Stimulated activated naive CD8-positive, alpha-beta T cell treated with anti-CD3 and anti-CD28 coated beads, Interleukin-15, amount 100 ng/mL, for 72 hours (primary cell): ENCODE data around the gene FIGLA.

Experiments used
- ATAC-seq: fragments of 150-1000 bp; cut with Tn5 transposase; 2 replicates; pipeline ENCODE4 v1.10.0; 2021; ENCODE audit warnings: mild to moderate bottlenecking, moderate library complexity
- DNase-seq, 2 donors: peaks; one replicate each; pipeline ENCODE4 v3.0.0; 2021 to 2022
- H3K27ac Mint-ChIP-seq, 2 donors: one replicate each; pipeline ENCODE4 v1.8.0; 2022; ENCODE audit warnings: mild to moderate bottlenecking in 2 of 2, mixed read lengths in 2 of 2, moderate library complexity in 2 of 2
- H3K27me3 Mint-ChIP-seq: one replicate; pipeline ENCODE4 v1.8.0; 2022; ENCODE audit warnings: mixed read lengths
- H3K4me1 Mint-ChIP-seq: one replicate; pipeline ENCODE4 v1.8.0; 2022; ENCODE audit warnings: mild to moderate bottlenecking, mixed read lengths
- H3K4me3 Mint-ChIP-seq, 2 donors: one replicate each; pipeline ENCODE4 v1.8.0; 2022; ENCODE audit warnings: mild to moderate bottlenecking in 2 of 2, mixed read lengths in 2 of 2, moderate library complexity in 1 of 2
- H3K9me3 Mint-ChIP-seq, 2 donors: one replicate each; pipeline ENCODE4 v1.8.0; 2022; ENCODE audit warnings: mixed read lengths in 2 of 2

The FIGLA gene

DNA sequence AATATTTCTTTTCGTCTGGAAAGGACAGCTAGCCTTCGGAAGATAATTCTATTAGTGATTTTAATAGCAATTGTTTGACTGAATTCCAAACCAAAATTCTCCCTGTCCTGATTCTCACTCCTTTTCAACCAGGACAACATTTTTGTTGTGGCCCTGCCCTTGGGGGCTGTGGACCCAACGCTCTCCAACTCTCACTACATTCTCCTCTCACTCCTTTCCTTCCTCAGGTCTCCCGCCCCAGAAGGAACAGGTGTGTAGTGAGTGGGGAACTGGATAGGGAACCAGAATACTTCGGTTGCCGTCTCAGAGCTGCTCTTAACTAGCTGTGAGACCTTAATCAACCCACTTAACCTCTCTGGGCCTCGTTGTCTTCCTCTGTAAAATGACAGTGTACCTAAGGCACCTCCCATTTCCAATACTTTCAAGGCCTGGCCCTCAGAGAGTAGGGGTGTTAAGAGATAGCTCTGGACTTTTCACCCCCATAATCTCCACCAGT is 21.8 kb downstream of the FIGLA start:
- Mint-ChIP-seq H3K4me3 (peak overlapping the region; percentile 54 to 78), H3K9me3 (peaks cover 0 to 4% of the 10 kb centered on the region in 2 donors), H3K27me3 (peaks cover 39% of the 10 kb centered on the region), H3K4me1 (peaks cover 20% of the 10 kb centered on the region), H3K27ac (peak overlapping the region in 1 of 2 donors; percentile 57)
- ATAC-seq (no peak), DNase-seq (no peak)

DNA sequence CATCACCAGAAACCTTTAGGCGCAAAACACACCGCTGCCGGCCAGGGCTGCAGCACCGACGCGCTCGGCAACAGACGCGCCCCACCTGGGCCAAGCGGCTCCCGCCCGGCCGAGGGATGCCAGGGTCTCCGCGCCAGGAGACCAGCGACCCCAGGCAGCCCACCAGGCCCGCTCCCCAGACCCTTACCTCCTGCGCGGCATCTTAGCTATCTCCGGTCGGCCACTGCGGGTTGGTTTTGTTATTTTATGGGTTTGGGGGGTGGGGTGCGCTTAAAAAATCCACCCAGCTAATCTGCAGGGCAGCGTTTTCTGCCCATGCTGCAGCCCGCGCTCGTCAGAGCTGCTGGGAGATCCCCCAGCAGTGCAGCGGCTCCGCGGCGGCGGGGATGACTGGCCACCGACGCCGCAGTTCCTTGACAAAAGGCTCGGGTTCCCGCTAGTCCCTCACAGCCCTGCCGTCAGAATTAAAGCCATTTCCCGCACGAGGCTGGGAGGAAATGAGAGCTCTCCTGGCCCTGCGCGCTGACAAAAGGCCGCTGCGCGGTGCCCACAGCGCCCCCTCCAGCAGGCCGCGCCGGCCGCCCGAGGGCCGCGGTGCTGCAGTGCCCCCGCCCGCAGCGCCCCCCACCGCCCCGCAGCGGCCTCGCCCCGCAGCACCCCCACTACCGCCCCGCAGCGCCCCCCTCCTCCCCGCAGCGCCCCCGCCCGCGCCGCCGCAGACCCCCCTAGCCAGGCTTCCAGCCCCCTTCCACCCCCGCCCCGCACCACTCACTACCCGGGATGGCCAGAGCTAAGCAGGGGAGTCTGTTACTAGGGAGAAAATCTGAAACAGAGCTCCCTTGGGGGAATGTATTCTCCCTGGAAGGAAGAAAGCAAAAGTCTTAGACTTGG is 22.5 kb downstream of the FIGLA start, which contains the start of gene ADD2:
Gene ADD2 (minus strand): TSS at position 502 of the 891 bp plus-strand sequence. CDS start 61,792 bp downstream, outside the sequence.
- Mint-ChIP-seq H3K27me3 (peaks cover 32% of the 10 kb centered on the region), H3K4me1 (peaks cover 17% of the 10 kb centered on the region), H3K4me3 (peak within 1 kb of the TSS; percentile 95 to 96), H3K9me3 (no peaks in the 10 kb centered on the region), H3K27ac (peak within 1 kb of the TSS; percentile 67 to 98)
- DNase-seq (peak; percentile 55 to 76), ATAC-seq (peak; percentile 90)

DNA sequence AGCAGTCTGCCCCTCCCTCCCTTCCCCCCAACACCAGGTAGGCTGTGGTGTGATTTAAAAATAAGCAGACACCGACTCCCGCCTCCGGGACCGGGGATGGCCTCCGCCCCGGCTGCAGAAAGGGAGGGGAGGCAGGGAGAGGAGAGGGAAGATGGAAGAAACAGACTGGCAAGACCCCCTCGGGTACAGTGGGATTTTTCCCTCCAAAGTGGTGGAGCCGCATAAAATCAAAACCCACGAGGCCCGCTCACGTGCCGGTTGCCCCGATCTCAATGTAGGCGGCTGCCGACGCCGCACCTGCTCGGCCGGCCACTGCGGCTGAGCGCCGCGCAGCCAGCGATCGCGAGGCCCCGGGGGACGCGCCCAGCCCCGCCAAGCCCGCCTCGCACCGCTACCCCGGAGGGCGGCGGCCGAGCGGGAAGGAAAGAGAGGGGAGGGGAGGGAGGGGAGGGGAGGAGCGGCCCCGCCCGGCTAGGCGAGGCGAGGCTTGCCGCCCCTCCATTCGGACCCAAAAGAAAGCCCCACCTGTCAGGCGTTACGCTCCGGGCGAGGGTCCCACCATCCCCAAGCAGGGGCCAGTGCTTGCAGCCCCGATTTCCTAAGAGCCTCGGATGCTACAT is 23.3 kb downstream of the FIGLA start:
- DNase-seq = peak in 1 of 2 donors; percentile 19
- H3K9me3 Mint-ChIP-seq = no peaks in the 10 kb centered on the region
- ATAC-seq = peak; percentile 44
- H3K4me1 Mint-ChIP-seq = peaks cover 17% of the 10 kb centered on the region
- peaks cover 29% of the 10 kb centered on the region for H3K27me3 Mint-ChIP-seq
- H3K4me3 Mint-ChIP-seq = peak overlapping the region; percentile 95 to 96
- H3K27ac Mint-ChIP-seq = peak overlapping the region; percentile 67 to 86

DNA sequence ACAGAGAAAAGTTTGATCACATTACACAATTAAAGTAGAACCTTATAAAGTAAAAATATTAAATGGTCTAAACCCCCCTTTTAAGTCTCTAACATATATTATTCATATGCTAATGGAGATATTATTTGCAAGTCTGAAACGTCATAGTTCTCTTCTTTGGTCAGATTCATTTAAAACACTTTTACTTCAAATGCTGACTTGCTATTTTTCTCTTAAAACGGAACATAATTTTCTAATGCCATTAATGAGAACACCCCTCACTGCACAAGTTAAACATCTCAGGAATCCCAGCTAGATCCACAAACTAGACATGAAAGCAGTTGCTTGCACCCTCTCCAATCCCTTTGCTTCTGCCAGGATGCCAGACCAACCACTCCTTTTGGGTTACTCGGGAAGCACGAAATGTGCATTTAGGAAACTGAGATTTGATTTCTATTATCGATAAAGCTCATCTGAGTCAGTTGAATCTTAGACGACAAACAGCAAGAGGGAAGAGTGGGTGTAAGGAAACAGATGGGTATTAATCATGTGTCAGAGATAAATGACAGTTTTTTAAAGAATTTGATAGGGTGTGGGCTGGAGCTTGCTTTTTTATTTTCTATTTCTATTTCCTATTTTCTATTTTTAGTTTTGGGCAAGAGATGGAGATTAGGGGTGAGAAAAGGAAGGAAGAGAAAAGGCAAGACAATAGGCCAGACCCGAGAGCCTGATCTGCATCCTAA is 23.9 kb downstream of the FIGLA start:
- ATAC-seq (no peak), DNase-seq (no peak)
- Mint-ChIP-seq H3K4me1 (peaks cover 17% of the 10 kb centered on the region), H3K27ac (peak overlapping the region; percentile 66 to 86), H3K4me3 (peak overlapping the region; percentile 87 to 92), H3K9me3 (no peaks in the 10 kb centered on the region), H3K27me3 (peaks cover 29% of the 10 kb centered on the region)

DNA sequence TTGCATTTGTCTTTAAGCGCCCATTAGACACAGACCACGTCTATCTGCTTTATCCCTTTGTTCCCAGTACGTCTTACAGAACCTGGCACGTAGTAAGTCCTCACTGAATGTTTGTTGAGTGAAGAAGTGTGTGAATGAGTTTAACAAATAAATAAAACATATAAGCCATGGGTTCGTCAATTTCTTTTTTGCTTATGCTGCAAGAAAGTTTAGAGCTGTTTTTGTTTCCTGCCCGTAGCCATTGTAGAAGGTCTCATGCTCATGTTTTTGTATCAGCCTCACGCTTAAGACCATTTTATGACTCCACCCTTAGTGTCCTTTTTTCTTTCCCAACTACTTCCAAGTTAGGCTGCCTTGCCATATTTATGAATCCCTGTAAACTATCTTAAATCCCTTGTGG is 24.9 kb downstream of the FIGLA start:
- Mint-ChIP-seq H3K27me3 (peaks cover 29% of the 10 kb centered on the region), H3K4me1 (peaks cover 17% of the 10 kb centered on the region), H3K9me3 (no peaks in the 10 kb centered on the region), H3K4me3 (no peak overlapping the region), H3K27ac (no peak overlapping the region)
- DNase-seq = no peak
- no peak for ATAC-seq

DNA sequence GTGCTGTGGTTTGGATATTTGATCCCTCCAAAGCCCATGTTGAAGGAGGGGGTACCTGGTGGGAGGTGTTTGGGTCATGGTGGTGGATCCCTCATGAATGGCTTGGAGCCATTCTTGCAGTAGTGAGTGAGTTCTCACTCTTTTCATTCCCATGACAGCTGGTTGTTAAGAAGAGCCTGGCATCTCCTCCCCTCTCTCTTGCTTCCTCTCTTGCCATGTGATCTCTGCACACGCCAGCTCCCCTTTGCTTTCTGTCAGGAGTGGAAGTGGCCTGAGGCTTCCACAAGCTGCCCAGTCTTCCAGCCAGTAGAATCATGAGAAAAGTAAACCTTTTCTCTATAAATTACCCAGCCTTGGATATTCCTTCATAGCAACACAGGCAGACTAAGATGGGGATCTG is 31.0 kb downstream of the FIGLA start:
- ATAC-seq (no peak), DNase-seq (no peak)
- H3K27ac Mint-ChIP-seq = no peak overlapping the region
- no peaks in the 10 kb centered on the region for H3K4me1 Mint-ChIP-seq
- H3K9me3 Mint-ChIP-seq = no peaks in the 10 kb centered on the region
- H3K27me3 Mint-ChIP-seq = no peaks in the 10 kb centered on the region
- H3K4me3 Mint-ChIP-seq = no peak overlapping the region

DNA sequence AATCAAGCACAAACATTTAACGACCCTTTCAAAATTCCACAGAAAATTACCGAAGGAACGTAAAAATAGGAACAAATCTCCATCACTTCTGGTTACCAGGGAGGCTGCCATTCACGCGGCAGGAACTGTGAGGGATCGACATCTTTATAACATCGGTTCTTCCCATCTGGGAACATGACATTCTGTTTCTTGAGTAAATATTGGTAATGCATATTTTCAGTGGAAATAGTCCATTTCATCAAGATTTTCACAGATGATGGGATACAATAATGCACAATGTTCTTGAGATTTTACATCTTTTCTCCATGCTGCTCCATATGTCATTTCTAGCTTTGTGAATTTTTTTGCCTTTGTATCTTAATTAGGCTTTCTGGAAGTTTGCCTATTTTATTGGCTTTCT is 32.5 kb downstream of the FIGLA start:
- Mint-ChIP-seq H3K4me1 (no peaks in the 10 kb centered on the region), H3K27ac (no peak overlapping the region), H3K4me3 (no peak overlapping the region), H3K9me3 (no peaks in the 10 kb centered on the region), H3K27me3 (no peaks in the 10 kb centered on the region)
- no peak for DNase-seq
- ATAC-seq = no peak

DNA sequence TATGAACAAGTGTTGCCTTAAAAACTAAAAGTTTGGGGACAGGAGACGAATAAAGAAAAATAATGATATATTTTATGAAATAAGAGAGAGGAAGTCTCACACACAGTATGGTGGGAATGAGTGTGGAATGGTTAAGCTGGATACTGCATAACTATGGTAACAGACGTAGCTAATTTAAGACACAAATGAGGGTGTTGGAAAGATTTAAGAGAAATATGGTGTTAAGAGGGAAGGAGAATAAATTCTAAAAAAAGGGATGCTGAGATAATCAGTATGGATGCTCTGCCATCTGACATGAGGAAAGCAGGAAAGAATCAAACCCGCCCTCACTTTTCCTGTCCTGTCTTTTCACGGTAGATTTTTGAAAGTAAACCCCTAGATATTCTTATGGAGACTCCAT is 33.1 kb downstream of the FIGLA start:
- Mint-ChIP-seq H3K27ac (no peak overlapping the region), H3K9me3 (no peaks in the 10 kb centered on the region), H3K4me1 (no peaks in the 10 kb centered on the region), H3K4me3 (no peak overlapping the region), H3K27me3 (no peaks in the 10 kb centered on the region)
- no peak for ATAC-seq
- DNase-seq = no peak

DNA sequence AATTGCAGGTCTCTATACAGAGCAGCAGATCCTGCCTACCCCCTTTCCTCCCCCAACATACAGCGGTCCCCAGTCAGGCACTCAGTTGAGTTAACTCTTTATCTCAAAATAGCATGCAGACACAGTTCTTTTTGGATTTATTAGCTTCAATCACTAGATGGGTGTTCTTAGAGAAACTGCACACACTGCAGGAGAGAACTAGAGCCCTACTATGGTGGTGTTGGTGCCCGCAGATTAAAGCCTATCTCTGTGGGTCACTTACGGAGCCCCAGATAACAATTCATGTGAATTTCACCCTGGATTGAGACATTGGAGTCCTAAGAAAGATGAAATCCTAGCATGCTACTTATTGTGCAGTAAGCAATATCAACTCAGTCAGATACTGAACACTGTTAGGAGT is 34.3 kb downstream of the FIGLA start:
- Mint-ChIP-seq H3K4me3 (no peak overlapping the region), H3K27me3 (no peaks in the 10 kb centered on the region), H3K27ac (no peak overlapping the region), H3K4me1 (no peaks in the 10 kb centered on the region), H3K9me3 (no peaks in the 10 kb centered on the region)
- ATAC-seq (no peak), DNase-seq (no peak)

DNA sequence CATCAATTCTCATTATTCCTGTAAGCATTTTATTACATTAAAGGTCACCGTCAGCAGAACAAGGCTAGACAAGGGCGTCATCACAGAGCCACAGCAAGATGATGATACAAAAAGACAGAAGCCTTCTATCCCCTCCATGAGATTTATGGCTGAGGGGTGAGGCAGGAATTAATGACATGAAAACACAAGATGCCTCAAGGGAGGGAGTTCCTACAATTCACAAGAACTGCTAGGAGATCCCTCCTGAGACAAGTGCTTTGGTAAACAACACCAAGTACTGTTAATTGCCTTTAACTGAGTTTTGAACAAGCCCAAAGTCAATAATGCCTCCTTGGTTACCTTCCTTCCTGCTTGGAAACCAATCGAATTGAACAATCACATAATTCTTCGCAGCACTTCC is 36.5 kb downstream of the FIGLA start:
- DNase-seq (no peak), ATAC-seq (no peak)
- Mint-ChIP-seq H3K9me3 (no peaks in the 10 kb centered on the region), H3K4me3 (no peak overlapping the region), H3K4me1 (no peaks in the 10 kb centered on the region), H3K27me3 (no peaks in the 10 kb centered on the region), H3K27ac (no peak overlapping the region)

DNA sequence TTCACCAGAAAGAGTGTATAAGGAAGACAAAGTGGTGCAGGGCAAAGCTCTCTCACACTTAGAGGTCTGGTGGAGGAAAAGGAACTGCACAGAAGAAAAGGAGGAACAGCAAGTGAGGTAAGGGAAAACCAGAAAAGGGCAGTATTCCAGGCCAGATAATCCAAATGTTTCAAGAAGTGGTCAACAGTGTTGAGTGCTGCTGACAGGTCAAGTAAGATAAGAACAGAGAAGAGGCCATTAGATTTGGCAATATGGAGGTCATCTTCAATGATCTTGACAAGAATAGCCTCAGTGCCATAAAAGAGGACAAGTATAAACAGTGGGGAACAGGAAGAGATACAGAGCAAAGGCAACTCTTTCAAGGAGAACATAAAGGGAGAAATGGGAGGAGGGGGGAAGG is 37.4 kb downstream of the FIGLA start:
- DNase-seq (no peak), ATAC-seq (no peak)
- Mint-ChIP-seq H3K4me3 (no peak overlapping the region), H3K27me3 (no peaks in the 10 kb centered on the region), H3K27ac (no peak overlapping the region), H3K4me1 (no peaks in the 10 kb centered on the region), H3K9me3 (no peaks in the 10 kb centered on the region)

DNA sequence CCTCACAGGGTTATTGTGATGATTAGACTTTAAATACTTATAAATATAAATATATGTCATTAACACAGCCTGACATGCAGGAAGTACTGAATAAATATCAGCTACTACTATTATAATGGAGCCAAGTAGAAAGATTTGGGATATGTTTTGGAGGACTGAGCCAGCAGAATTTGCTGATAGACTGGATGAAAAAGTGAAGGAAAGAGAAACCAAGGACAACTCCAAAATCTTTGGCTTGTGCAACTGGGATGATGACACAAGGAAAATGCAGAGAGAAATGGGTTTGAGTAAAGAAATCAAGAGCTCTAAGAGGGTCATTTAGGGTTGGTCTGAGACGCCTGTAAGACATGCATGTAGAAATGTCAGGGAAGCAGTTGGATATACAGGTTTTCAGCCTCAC is 38.0 kb downstream of the FIGLA start:
- no peak overlapping the region for H3K4me3 Mint-ChIP-seq
- DNase-seq = no peak
- peaks cover 3 to 5% of the 10 kb centered on the region in 2 donors for H3K9me3 Mint-ChIP-seq
- ATAC-seq = no peak
- H3K4me1 Mint-ChIP-seq = no peaks in the 10 kb centered on the region
- no peak overlapping the region for H3K27ac Mint-ChIP-seq
- H3K27me3 Mint-ChIP-seq = no peaks in the 10 kb centered on the region

DNA sequence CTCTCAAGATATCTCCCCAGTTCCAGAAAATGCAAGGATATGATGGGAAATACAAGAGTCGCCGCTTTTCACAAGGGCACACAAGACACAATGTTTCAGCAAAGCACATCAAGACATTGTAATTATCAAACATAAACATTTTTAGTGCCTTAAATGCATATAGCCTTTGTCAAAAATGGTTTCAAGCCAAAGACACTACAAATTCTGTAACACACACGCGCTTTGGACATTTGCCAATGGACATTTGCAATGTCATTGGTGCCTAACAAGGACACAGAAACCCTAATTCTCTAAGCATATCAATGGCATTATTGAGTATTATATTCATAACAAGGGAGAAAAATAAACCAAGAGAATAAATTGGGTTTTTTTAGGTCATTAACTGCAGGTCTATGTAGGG is 38.6 kb downstream of the FIGLA start:
- DNase-seq (no peak), ATAC-seq (no peak)
- H3K9me3 Mint-ChIP-seq = peaks cover 6 to 9% of the 10 kb centered on the region in 2 donors
- no peaks in the 10 kb centered on the region for H3K27me3 Mint-ChIP-seq
- no peak overlapping the region for H3K4me3 Mint-ChIP-seq
- no peaks in the 10 kb centered on the region for H3K4me1 Mint-ChIP-seq
- no peak overlapping the region for H3K27ac Mint-ChIP-seq

DNA sequence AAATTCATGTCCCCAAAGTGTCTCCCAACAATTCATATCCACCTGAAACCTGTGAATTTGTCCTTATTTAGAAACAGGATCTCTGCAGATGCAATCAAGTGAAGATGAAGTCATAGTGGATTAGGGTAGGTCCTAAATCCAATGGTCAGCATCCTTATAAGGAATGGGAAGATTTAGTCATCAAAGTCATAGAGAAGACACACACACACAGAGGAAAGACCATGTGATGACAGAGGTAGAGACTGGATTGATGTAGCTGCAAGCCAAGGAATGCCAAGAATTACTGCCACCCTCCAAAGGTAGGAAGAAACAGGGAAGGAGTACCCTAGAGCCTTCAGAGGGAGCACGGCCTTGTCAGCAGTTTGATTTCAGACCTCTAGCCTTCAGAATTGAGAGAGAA is 40.1 kb downstream of the FIGLA start:
- H3K4me3 Mint-ChIP-seq = no peak overlapping the region
- ATAC-seq (no peak), DNase-seq (no peak)
- H3K27ac Mint-ChIP-seq = no peak overlapping the region
- H3K4me1 Mint-ChIP-seq = no peaks in the 10 kb centered on the region
- no peaks in the 10 kb centered on the region for H3K27me3 Mint-ChIP-seq
- peaks cover 6 to 9% of the 10 kb centered on the region in 2 donors for H3K9me3 Mint-ChIP-seq

DNA sequence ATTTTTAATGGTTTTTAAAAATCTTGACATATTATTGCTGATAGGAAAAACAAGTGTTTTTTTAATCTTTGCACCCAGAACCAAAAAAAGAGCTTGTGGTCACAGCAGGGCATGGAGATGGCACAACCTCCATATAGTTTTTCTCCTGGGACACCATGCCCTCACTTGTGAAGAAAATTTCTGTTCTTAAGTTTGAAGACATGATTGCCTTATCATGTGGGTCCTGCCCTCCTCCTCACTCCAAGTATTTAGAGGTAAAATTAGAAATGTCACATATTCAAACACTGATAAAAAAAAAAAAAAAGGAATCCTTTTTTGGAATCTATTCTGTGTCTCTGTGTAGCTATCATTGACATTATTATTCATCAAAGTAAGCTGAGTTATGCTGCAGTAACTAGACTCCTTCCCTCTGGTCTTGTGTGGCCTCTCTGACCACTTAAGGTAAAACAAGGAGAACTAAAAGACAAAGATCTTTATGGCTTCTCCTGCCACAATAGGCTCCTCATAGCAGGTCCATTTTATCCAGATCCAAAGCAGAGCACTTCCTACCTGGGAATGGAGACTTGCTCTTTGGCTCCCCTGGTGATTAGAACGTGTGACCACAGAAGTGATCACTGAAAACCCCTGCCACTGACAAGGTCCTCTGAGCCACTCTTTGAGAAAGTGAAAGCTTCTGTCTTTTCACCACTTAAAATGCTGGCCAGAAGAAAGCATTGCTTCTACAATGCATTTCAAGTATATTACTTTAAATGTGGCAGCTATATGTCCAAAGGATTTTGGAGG is 42.2 kb downstream of the FIGLA start:
- DNase-seq (no peak), ATAC-seq (no peak)
- Mint-ChIP-seq H3K4me1 (no peaks in the 10 kb centered on the region), H3K4me3 (no peak overlapping the region), H3K27ac (no peak overlapping the region), H3K27me3 (no peaks in the 10 kb centered on the region), H3K9me3 (peaks cover 6 to 9% of the 10 kb centered on the region in 2 donors)
